HEK293 (cell line): Measurements from ENCODE around the gene NEGR1.

Experiments
- CTCF ChIP-seq: fragments of 450-650 bp; formaldehyde crosslinking; IDR thresholded peaks from 2 replicates; pipeline ENCODE4 v1.5.1; 2016; ENCODE audit warnings: missing biosample characterization, missing genetic modification characterization
- GFI1B ChIP-seq: fragments of 450-650 bp; formaldehyde crosslinking; IDR thresholded peaks from 2 replicates; pipeline ENCODE4 v1.5.1; 2016; ENCODE audit warnings: missing biosample characterization, missing genetic modification characterization
- REST ChIP-seq: fragments of 450-650 bp; formaldehyde crosslinking; IDR thresholded peaks from 2 replicates; pipeline ENCODE4 v1.5.1; 2016; ENCODE audit warnings: missing biosample characterization, missing genetic modification characterization
- ZBTB17 ChIP-seq: fragments of 450-650 bp; formaldehyde crosslinking; IDR thresholded peaks from 2 replicates; pipeline ENCODE4 v1.5.1; 2016; ENCODE audit warnings: missing biosample characterization, missing genetic modification characterization
- ZNF121 ChIP-seq: fragments of 450-650 bp; formaldehyde crosslinking; IDR thresholded peaks from 2 replicates; pipeline ENCODE4 v1.5.1; 2016; ENCODE audit warnings: missing biosample characterization, missing genetic modification characterization
- ZNF174 ChIP-seq: fragments of 450-650 bp; formaldehyde crosslinking; IDR thresholded peaks from 2 replicates; pipeline ENCODE4 v1.5.0; 2017; ENCODE audit warnings: missing biosample characterization, mild to moderate bottlenecking, missing genetic modification characterization
- ZNF302 ChIP-seq: fragments of 450-650 bp; formaldehyde crosslinking; IDR thresholded peaks from 2 replicates; pipeline ENCODE4 v1.5.1; 2016; ENCODE audit warnings: missing biosample characterization, missing genetic modification characterization, low read depth
- ZSCAN18 ChIP-seq: fragments of 450-650 bp; formaldehyde crosslinking; IDR thresholded peaks from 2 replicates; pipeline ENCODE4 v1.5.1; 2016; ENCODE audit warnings: missing biosample characterization, missing genetic modification characterization

- TF ChIP-seq ZNF302 (tag by site-specific recombination) = no peak
- TF ChIP-seq GFI1B (tag by site-specific recombination) = no peak
- TF ChIP-seq CTCF = no peak
- no peak for TF ChIP-seq ZNF121
- no peak for TF ChIP-seq ZNF174
- no peak for TF ChIP-seq REST
- no peak for TF ChIP-seq ZBTB17 (tag by site-specific recombination)
- no peak for TF ChIP-seq ZSCAN18 (tag by site-specific recombination)
Measured at GRCh38 chr1:71599306-71599705, 683.0 kb downstream of the NEGR1 start.
